Activated naive CD8-positive, alpha-beta T cell treated with anti-CD3 and anti-CD28 coated beads, Interleukin-2, amount 50 U/mL, for 24 hours (primary cell): ENCODE data around the gene AAMDC.
A peak's percentile ranks its signal among the peaks of the same experiment; 100 is the strongest.

ENCODE experiments used
- ATAC-seq: fragments of 150-1000 bp; cut with Tn5 transposase; one replicate; pipeline ENCODE4 v1.10.0; 2021
- DNase-seq: peaks from one replicate; pipeline ENCODE4 v3.0.0; 2021
- H3K27ac Mint-ChIP-seq: one replicate; pipeline ENCODE4 v1.8.0; 2021; ENCODE audit warnings: mild to moderate bottlenecking, mixed read lengths
- H3K27me3 Mint-ChIP-seq: one replicate; pipeline ENCODE4 v1.8.0; 2021; ENCODE audit warnings: mixed read lengths
- H3K36me3 Mint-ChIP-seq: one replicate; pipeline ENCODE4 v1.8.0; 2021; ENCODE audit warnings: low read depth, mixed read lengths
- H3K4me1 Mint-ChIP-seq: one replicate; pipeline ENCODE4 v1.8.0; 2021; ENCODE audit warnings: mixed read lengths
- H3K4me3 Mint-ChIP-seq: one replicate; pipeline ENCODE4 v1.8.0; 2021; ENCODE audit warnings: mild to moderate bottlenecking, moderate library complexity, mixed read lengths
- H3K9me3 Mint-ChIP-seq: one replicate; pipeline ENCODE4 v1.8.0; 2021; ENCODE audit warnings: mixed read lengths

Gene AAMDC

DNA sequence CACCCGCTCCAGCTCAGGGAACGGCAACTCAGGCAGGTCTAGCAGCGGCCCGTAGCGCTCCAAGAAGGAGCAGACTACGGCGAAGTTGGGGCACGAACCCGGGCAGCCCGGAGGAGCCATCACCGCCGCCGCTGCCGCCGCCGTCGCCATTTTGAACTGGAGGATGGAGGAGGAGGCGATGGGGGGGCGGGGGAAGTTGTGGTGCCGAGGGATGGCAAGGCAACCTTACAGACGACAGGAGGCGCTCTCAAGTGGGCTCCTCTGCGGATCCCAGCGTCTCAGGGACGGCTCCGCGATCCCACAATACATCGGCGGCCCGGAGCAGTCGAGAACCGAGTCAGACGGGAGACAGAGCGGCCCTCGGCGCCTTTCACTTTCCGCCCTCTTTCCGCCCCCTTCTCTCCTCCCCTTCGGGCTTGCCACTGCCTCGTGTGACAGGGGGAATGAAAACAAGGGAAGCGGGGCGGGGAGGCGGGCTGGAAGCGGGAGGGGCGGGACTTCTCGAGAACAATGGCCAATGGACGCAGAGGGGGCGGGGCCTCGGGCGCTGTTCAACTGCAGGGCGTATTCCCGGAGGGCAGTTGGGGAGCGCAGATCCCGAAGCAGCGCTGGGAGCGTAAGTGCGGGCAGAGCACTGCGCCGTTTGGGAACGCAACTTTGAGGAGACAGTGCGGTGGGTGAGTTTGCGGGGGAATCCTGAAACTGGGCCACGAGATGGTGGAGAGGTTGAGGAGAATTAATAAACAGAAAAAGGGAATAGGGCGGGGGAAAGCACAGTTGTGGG lies at the start of gene AAMDC, which contains the start of gene RSF1:
TSS of gene AAMDC (plus strand) at position 580 of the 784 bp plus-strand sequence. CDS start 21,353 bp downstream, outside the sequence.
TSS of gene RSF1 (minus strand) at position 158 of the 784 bp plus-strand sequence. CDS start at position 150, 8 bp downstream.
- H3K4me3 Mint-ChIP-seq: peak within 1 kb of the TSS; percentile 100
- ATAC-seq (peak; percentile 92), DNase-seq (peak; percentile 97)
- H3K27ac Mint-ChIP-seq: peak within 1 kb of the TSS; percentile 94
- H3K4me1 Mint-ChIP-seq: peaks cover 39% of the 10 kb centered on the region
- H3K27me3 Mint-ChIP-seq: no peaks in the 10 kb centered on the region
- H3K9me3 Mint-ChIP-seq: no peaks in the 10 kb centered on the region
- H3K36me3 Mint-ChIP-seq: peaks cover 4% of the 10 kb centered on the region

DNA sequence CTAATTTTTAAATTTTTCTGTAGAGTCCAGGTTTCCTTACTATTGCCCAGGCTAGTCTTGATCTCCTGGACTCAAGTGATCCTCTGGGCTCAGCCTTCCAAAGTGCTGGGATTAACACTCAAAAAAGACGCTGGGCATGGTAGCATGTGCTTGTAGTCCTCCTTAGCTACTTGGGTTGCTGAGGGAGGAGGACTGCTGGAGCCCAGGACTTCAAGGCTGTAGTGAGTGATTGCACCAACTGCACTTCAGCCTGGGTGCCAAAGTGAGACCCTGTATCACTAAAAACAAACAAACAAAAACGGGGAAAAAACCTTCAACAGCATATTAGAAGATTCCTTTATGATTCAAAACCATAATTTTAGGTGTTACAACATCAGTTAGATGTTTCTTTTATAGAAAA lies 45.0 kb upstream of the AAMDC start:
- Mint-ChIP-seq H3K27ac (no peak overlapping the region), H3K36me3 (peaks cover 4% of the 10 kb centered on the region), H3K9me3 (no peaks in the 10 kb centered on the region), H3K4me3 (no peak overlapping the region), H3K4me1 (peaks cover 41% of the 10 kb centered on the region), H3K27me3 (no peaks in the 10 kb centered on the region)
- no peak for DNase-seq
- no peak for ATAC-seq

DNA sequence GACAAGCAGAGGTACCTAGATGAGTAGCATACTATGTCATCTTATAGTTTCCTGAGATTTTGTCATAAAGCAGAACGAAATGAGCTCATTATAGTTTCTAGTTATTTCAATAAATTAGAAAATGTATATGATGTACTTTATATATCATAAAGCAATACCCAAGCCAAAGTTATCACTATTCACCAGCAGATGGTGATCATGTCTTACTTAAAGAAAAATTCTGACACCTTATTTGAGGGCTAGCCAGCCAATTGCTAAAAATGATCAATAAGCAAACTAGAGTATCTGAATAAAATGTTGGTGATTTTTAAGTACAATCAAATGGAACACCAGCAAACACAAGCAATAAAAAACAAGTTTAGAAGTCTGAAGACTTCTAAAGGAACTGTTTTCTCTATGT lies 44.5 kb upstream of the AAMDC start:
- Mint-ChIP-seq H3K27ac (no peak overlapping the region), H3K4me1 (peaks cover 36% of the 10 kb centered on the region), H3K9me3 (no peaks in the 10 kb centered on the region), H3K4me3 (no peak overlapping the region), H3K36me3 (peaks cover 4% of the 10 kb centered on the region), H3K27me3 (no peaks in the 10 kb centered on the region)
- DNase-seq (no peak), ATAC-seq (no peak)

DNA sequence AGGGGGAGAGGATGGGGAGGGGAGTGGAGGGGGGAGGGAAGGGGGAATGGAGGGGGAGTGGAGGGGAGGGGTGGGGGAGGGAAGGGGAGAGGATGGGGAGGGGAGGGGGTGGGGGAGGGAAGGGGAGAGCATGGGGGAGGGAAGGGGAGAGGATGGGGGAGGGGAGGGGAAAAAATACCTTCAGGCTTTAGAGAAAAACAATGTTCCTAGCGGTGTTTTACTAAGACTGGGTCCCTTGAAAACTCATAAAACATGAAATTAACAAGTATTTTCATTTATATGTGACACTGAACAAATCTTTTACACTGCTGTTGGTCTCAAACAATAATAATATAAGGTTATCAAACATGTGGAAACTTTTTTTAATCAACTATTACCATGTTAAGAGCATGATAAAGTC lies 42.8 kb upstream of the AAMDC start:
- no peak for ATAC-seq
- H3K27ac Mint-ChIP-seq: no peak overlapping the region

DNA sequence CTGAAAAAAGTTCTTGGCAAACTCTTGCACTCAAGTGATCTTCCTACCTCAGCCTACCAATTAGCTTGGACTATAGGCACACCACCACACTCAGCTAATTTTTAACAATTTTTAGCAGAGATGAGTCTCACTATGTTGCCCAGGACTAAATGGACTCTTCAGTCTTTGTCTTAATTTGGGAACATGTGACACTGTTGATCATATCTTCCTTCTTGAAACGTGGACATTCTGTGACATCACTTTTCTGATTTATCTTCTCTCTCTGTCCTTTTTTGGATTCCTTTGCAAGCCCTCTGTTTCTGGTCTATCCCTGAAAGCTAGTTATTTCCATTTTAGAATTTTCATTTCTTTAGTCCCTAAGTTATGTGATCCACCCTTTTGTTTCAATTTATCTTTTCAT lies 42.4 kb upstream of the AAMDC start:
- Mint-ChIP-seq H3K27ac (no peak overlapping the region), H3K27me3 (no peaks in the 10 kb centered on the region), H3K9me3 (no peaks in the 10 kb centered on the region), H3K36me3 (peaks cover 5% of the 10 kb centered on the region), H3K4me3 (no peak overlapping the region), H3K4me1 (peaks cover 23% of the 10 kb centered on the region)
- DNase-seq: no peak
- no peak for ATAC-seq

More for the DNA sequence above, 42.8 kb upstream of the AAMDC start:
- DNase-seq: no peak
- Mint-ChIP-seq H3K4me1 (peaks cover 24% of the 10 kb centered on the region), H3K36me3 (peaks cover 5% of the 10 kb centered on the region), H3K9me3 (no peaks in the 10 kb centered on the region), H3K27me3 (no peaks in the 10 kb centered on the region), H3K4me3 (no peak overlapping the region)

DNA sequence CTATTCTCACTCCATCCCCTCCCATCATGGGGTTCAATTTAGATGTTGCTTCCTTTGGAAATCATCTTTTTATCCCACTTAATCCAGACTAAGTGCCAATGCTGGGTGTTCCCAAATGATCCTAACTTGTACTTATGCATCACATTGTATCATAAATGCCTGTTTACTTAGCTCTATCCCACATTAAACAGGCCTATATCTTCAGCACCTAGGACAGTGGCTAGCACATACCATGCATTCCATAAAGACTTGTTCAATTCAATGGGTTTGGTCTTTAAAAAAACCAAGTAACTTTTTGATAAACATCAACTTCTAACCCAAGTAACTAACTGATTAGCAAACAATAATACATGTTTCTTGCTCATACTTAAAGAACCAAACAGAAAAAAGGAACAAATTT lies 41.0 kb upstream of the AAMDC start:
- peaks cover 7% of the 10 kb centered on the region for H3K36me3 Mint-ChIP-seq
- H3K4me3 Mint-ChIP-seq: no peak overlapping the region
- ATAC-seq (no peak), DNase-seq (no peak)
- H3K27ac Mint-ChIP-seq: no peak overlapping the region
- H3K9me3 Mint-ChIP-seq: no peaks in the 10 kb centered on the region
- no peaks in the 10 kb centered on the region for H3K27me3 Mint-ChIP-seq
- H3K4me1 Mint-ChIP-seq: peaks cover 20% of the 10 kb centered on the region

DNA sequence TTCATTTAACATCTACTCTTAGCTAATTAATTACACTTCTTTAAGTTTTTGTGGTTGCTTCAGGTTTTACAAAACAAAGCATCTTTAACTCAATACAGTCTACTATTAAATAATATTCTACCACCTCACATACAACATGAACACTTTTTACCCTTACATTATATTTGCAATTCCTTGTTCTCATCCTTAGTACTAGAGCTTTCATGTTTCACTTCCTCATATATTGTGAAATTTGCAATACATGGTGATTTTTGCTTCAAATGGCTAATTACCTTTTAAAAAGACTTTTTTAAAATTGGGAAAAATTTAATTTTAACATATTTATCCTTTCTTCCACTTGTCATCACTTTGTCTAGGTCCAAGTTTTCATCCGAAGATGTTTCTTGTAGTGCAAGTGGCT lies 37.9 kb upstream of the AAMDC start:
- Mint-ChIP-seq H3K9me3 (no peaks in the 10 kb centered on the region), H3K36me3 (peaks cover 9% of the 10 kb centered on the region), H3K27me3 (no peaks in the 10 kb centered on the region), H3K4me3 (no peak overlapping the region), H3K4me1 (peaks cover 33% of the 10 kb centered on the region), H3K27ac (no peak overlapping the region)
- DNase-seq (no peak), ATAC-seq (no peak)

DNA sequence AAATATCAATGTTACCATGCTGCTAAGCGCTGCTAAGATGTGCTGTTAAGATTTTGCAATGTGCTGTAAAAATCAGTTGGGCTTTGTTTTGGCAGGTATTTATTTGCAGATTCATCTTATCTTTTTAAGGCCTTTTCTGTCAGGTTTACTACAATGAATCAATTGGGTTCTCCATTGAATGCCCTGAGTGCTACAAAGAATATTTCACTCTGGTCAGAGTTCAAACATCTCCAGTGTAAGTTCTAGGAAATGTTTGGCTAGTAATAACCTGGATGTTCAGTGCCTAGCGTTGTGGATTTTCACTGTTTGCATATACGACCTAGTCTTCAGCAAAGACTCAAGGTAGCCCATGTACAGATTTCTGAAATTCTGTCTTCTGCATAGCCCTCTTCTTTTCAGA lies 36.4 kb upstream of the AAMDC start:
- H3K36me3 Mint-ChIP-seq: peaks cover 12% of the 10 kb centered on the region
- no peak for ATAC-seq
- H3K9me3 Mint-ChIP-seq: no peaks in the 10 kb centered on the region
- no peak for DNase-seq
- peaks cover 37% of the 10 kb centered on the region for H3K4me1 Mint-ChIP-seq
- no peak overlapping the region for H3K4me3 Mint-ChIP-seq
- no peaks in the 10 kb centered on the region for H3K27me3 Mint-ChIP-seq
- no peak overlapping the region for H3K27ac Mint-ChIP-seq

DNA sequence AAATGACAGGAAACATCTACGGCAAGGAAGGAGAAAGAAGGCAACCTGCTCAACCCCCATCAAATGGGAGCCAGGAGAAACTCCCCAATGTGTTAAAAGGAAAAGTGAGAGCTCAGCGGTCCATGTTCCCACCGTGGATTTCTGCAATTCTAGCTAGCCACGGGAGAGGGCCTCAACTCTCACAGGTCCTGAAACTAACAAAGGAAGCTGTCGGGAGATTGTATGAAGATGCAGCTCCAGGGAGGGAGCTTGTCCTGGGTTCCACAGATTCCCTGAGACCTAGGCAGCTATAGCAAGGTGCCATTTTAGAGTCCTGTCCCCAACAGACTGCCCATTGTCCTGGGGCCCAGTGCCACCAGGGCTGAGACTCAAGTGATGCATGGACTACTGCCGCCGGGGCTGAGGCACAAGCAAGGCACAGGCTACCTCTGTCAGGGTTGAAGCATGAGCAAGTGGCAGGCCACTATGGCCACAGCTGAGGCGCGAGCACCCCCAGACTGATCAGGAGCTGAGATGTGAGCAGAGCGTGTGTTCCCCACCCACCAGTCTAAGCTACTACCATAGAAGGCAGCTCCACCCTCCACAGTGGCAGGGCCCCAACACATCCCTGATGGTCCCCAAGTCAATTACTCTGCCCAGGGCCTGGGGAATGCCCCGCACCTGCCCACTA lies 31.7 kb upstream of the AAMDC start:
- peaks cover 42% of the 10 kb centered on the region for H3K36me3 Mint-ChIP-seq
- ATAC-seq: peak; percentile 24
- no peak overlapping the region for H3K4me3 Mint-ChIP-seq
- H3K9me3 Mint-ChIP-seq: peaks cover 14% of the 10 kb centered on the region
- H3K4me1 Mint-ChIP-seq: peaks cover 47% of the 10 kb centered on the region
- DNase-seq: no peak
- H3K27me3 Mint-ChIP-seq: no peaks in the 10 kb centered on the region
- H3K27ac Mint-ChIP-seq: peak overlapping the region; percentile 43

DNA sequence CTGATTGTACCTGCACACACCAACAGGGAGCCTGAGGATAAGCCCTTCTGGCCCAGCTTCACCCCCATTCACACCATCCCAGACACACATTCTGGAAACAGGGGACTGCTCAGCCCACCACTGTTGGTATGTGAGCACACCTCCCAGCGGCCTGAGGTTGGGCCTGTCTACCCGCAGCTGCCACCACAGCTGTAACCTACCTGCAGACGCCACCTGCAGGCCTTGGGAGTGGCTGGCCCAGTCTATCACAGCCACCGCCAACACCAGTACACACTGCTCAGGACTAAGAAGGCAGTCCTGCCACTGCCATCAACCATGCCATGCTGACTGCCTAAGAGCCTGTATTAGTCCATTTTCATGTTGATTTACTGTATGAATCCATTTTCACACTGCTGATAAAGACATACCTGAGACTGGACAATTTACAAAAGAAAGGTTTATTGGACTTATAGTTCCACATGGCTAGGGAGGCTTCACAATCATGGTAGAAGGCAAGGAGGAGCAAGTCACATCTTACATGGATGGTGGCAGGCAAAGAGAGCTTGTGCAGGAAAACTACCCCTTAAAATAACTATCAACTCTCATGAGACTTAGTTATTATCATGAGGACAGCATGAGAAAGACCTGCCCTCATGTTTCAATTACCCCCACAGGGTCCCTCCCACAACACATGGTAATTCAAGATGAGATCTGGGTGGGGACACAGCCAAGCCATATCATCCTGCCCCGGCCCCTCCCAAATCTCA lies 31.0 kb upstream of the AAMDC start:
- peak overlapping the region; percentile 23 for H3K27ac Mint-ChIP-seq
- no peak overlapping the region for H3K4me3 Mint-ChIP-seq
- H3K27me3 Mint-ChIP-seq: no peaks in the 10 kb centered on the region
- no peak for DNase-seq
- H3K4me1 Mint-ChIP-seq: peaks cover 52% of the 10 kb centered on the region
- peaks cover 14% of the 10 kb centered on the region for H3K9me3 Mint-ChIP-seq
- H3K36me3 Mint-ChIP-seq: peaks cover 44% of the 10 kb centered on the region
- peak; percentile 28 for ATAC-seq

DNA sequence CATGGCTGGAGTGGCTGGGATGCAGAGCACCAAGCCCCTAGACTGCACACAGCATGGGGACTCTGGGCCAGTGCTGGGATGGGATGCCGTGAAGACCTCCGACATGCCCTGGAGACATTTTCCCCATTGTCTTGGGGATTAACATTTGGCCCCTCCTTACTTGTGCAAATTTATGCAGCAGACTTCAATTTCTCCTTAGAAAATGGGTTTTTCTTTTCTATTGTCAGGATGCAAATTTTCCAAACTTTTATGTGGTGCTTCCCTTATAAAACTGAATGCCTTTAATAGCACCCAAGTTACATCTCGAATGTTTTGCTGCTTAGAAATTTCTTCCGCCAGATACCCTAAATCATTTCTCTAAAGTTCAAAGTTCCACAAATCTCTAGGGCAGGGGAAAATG lies 29.6 kb upstream of the AAMDC start:
- Mint-ChIP-seq H3K4me3 (no peak overlapping the region), H3K36me3 (peaks cover 44% of the 10 kb centered on the region), H3K27me3 (no peaks in the 10 kb centered on the region), H3K9me3 (peaks cover 14% of the 10 kb centered on the region), H3K27ac (no peak overlapping the region), H3K4me1 (peaks cover 64% of the 10 kb centered on the region)
- no peak for DNase-seq
- ATAC-seq: no peak

DNA sequence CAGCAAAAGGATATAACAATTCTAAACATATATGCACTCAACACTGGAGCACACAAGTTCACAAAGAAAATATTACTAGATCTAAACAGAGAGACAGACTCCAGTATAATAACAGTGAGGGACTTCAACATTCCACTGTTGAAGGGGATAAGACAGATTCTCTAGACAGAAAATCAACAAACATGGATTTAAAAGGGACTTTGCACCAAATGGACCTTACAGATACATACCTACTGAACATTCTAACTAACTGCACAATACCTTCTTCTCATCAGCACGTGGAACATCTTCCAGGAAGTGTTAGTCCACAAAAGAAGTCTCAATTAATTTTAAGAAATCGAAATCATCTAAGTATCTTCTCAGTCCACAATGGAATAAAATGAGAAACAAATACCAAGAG lies 27.0 kb upstream of the AAMDC start:
- H3K36me3 Mint-ChIP-seq: peaks cover 51% of the 10 kb centered on the region
- no peak overlapping the region for H3K27ac Mint-ChIP-seq
- ATAC-seq (no peak), DNase-seq (no peak)
- peaks cover 61% of the 10 kb centered on the region for H3K4me1 Mint-ChIP-seq
- peaks cover 14% of the 10 kb centered on the region for H3K9me3 Mint-ChIP-seq
- H3K4me3 Mint-ChIP-seq: no peak overlapping the region
- no peaks in the 10 kb centered on the region for H3K27me3 Mint-ChIP-seq

DNA sequence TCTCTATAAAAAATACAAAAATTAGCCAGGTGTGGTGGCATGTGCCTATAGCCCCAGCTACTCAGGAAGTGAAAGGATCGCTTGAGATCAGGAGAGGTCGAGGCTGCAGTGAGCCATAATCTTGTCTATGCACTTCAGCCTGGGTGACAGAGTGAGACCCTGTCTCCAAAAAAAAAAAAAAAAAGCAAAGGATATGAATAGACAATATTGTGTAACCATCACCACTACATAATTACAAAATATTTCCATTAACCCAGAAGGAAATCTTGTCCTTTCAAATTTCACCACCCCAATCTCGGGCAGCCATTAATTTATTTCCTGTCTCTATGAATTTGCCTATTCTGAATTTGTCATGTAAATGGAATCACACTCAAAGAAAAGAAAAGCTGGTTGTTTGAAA lies 21.6 kb upstream of the AAMDC start:
- Mint-ChIP-seq H3K9me3 (no peaks in the 10 kb centered on the region), H3K4me1 (peaks cover 75% of the 10 kb centered on the region), H3K27ac (peak overlapping the region; percentile 65), H3K4me3 (no peak overlapping the region), H3K27me3 (no peaks in the 10 kb centered on the region), H3K36me3 (peaks cover 21% of the 10 kb centered on the region)
- ATAC-seq (no peak), DNase-seq (no peak)

DNA sequence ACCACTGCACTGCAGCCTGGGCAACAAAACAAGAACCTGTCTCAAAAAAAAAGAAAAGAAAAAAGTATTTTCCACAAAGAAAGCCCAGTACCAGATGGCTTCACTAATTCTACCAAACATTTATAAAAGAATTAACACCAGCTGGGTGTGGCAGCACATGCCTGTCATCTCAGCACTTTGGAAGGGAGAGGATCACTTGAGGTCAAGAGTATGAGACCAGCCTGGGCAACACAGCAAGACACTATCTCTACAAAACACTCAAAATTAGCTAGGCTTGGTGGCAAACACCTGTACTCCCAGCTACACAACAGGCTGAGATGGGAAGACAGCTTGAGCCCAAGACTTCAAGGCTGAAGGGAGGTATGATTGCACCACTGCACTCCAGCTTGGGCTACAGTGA lies 20.5 kb upstream of the AAMDC start:
- Mint-ChIP-seq H3K9me3 (no peaks in the 10 kb centered on the region), H3K27me3 (no peaks in the 10 kb centered on the region), H3K4me3 (no peak overlapping the region), H3K4me1 (peaks cover 64% of the 10 kb centered on the region), H3K36me3 (peaks cover 19% of the 10 kb centered on the region), H3K27ac (no peak overlapping the region)
- DNase-seq (no peak), ATAC-seq (no peak)

DNA sequence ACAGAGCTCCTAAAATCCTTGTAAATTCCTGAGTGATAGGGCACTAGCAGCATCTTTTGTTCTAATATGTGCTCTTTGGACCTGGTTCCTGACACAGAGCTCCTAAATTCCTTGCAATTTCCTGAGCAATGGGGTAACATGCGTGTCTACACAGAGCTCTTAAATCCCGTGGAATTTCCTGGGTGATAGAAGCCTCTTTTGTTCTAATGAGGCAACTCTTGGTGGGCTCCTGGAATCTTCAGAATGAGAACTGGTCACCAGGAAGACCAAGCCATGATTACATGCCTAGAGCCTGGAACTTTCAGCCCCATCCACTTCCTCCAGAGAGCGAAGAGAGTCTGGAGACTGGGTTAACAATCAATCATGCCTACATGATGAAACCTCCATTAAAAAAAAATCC lies 19.5 kb upstream of the AAMDC start:
- Mint-ChIP-seq H3K27me3 (no peaks in the 10 kb centered on the region), H3K4me3 (no peak overlapping the region), H3K4me1 (peaks cover 59% of the 10 kb centered on the region), H3K9me3 (no peaks in the 10 kb centered on the region), H3K27ac (no peak overlapping the region), H3K36me3 (peaks cover 19% of the 10 kb centered on the region)
- ATAC-seq: no peak
- no peak for DNase-seq
